ENCODE measurements around the gene ANGPTL2. TPM values are rescaled to one million over a fixed set of nuclear protein-coding genes. Genes with fewer than 3 reads are reported as not detected.

ANGPTL2 gene
- total and polyA plus RNA-seq, 2 donors, result 37.7 to 94.6 TPM

GRCh38 chr9:127096208-127096607, 26.2 kb downstream of the ANGPTL2 start:
- Histone ChIP-seq H3K27ac (ENCODE audit: low read depth) (no peak overlapping the region), H3K4me3 (ENCODE audit: low read depth, low read length) (no peak overlapping the region), H3K36me3 (ENCODE audit: insufficient read depth) (no peaks in the 10 kb centered on the region), H3K4me1 (ENCODE audit: insufficient read depth) (no peaks in the 10 kb centered on the region)
- no peak for DNase-seq (ENCODE audit: extremely low spot score)
- 85% methylated on average over 13 of the region's 13 CpGs for WGBS

GRCh38 chr9:127095411-127095810, 27.0 kb downstream of the ANGPTL2 start:
- no peak overlapping the region for H3K4me3 ChIP-seq (ENCODE audit: low read depth, low read length)
- H3K27ac ChIP-seq (ENCODE audit: low read depth), result no peak overlapping the region
- DNase-seq (ENCODE audit: extremely low spot score), result no peak
- H3K36me3 ChIP-seq (ENCODE audit: insufficient read depth), result no peaks in the 10 kb centered on the region
- H3K4me1 ChIP-seq (ENCODE audit: insufficient read depth), result no peaks in the 10 kb centered on the region
- WGBS, result 89% methylated on average over 5 of the region's 5 CpGs

GRCh38 chr9:127093319-127094020, 29.0 kb downstream of the ANGPTL2 start:
- no peak overlapping the region for H3K27ac ChIP-seq (ENCODE audit: low read depth)
- H3K4me3 ChIP-seq (ENCODE audit: low read depth, low read length), result no peak overlapping the region
- H3K36me3 ChIP-seq (ENCODE audit: insufficient read depth), result no peaks in the 10 kb centered on the region
- H3K4me1 ChIP-seq (ENCODE audit: insufficient read depth), result no peaks in the 10 kb centered on the region
- no peak for DNase-seq (ENCODE audit: extremely low spot score)
- WGBS, result 96% methylated on average over 17 of the region's 17 CpGs

GRCh38 chr9:127092041-127092608, 30.3 kb downstream of the ANGPTL2 start:
- no peak for DNase-seq (ENCODE audit: extremely low spot score)
- Histone ChIP-seq H3K36me3 (ENCODE audit: insufficient read depth) (no peaks in the 10 kb centered on the region), H3K4me1 (ENCODE audit: insufficient read depth) (no peaks in the 10 kb centered on the region), H3K4me3 (ENCODE audit: low read depth, low read length) (no peak overlapping the region), H3K27ac (ENCODE audit: low read depth) (no peak overlapping the region)
- 94% methylated on average over 11 of the region's 11 CpGs for WGBS

- H3K4me1 ChIP-seq (ENCODE audit: insufficient read depth), result no peaks in the 10 kb centered on the region
- H3K27ac ChIP-seq (ENCODE audit: low read depth), result no peak overlapping the region
- H3K4me3 ChIP-seq (ENCODE audit: low read depth, low read length), result no peak overlapping the region
- WGBS, result 97% methylated on average over 13 of the region's 13 CpGs
- no peak for DNase-seq (ENCODE audit: extremely low spot score)
- H3K36me3 ChIP-seq (ENCODE audit: insufficient read depth), result no peaks in the 10 kb centered on the region
These were observed 30.9 kb downstream of the ANGPTL2 start for GRCh38 chr9:127091526-127091925.

GRCh38 chr9:127090341-127090985, 32.0 kb downstream of the ANGPTL2 start:
- H3K27ac ChIP-seq (ENCODE audit: low read depth), result no peak overlapping the region
- H3K4me1 ChIP-seq (ENCODE audit: insufficient read depth), result no peaks in the 10 kb centered on the region
- no peaks in the 10 kb centered on the region for H3K36me3 ChIP-seq (ENCODE audit: insufficient read depth)
- no peak overlapping the region for H3K4me3 ChIP-seq (ENCODE audit: low read depth, low read length)
- 89% methylated on average over 6 of the region's 6 CpGs for WGBS
- DNase-seq (ENCODE audit: extremely low spot score), result no peak

- H3K4me3 ChIP-seq (ENCODE audit: low read depth, low read length), result no peak overlapping the region
- 79% methylated on average over 6 of the region's 6 CpGs for WGBS
- no peak for DNase-seq (ENCODE audit: extremely low spot score)
- H3K27ac ChIP-seq (ENCODE audit: low read depth), result no peak overlapping the region
- H3K4me1 ChIP-seq (ENCODE audit: insufficient read depth), result no peaks in the 10 kb centered on the region
- no peaks in the 10 kb centered on the region for H3K36me3 ChIP-seq (ENCODE audit: insufficient read depth)
These were observed 32.8 kb downstream of the ANGPTL2 start for GRCh38 chr9:127089631-127090081.

GRCh38 chr9:127088724-127089615, 33.5 kb downstream of the ANGPTL2 start:
- DNase-seq (ENCODE audit: extremely low spot score), result no peak
- no peaks in the 10 kb centered on the region for H3K4me1 ChIP-seq (ENCODE audit: insufficient read depth)
- no peak overlapping the region for H3K4me3 ChIP-seq (ENCODE audit: low read depth, low read length)
- no peaks in the 10 kb centered on the region for H3K36me3 ChIP-seq (ENCODE audit: insufficient read depth)
- WGBS, result 95% methylated on average over 27 of the region's 27 CpGs
- no peak overlapping the region for H3K27ac ChIP-seq (ENCODE audit: low read depth)

GRCh38 chr9:127087836-127088235, 34.6 kb downstream of the ANGPTL2 start:
- no peak for DNase-seq (ENCODE audit: extremely low spot score)
- H3K27ac ChIP-seq (ENCODE audit: low read depth), result no peak overlapping the region
- H3K4me1 ChIP-seq (ENCODE audit: insufficient read depth), result no peaks in the 10 kb centered on the region
- WGBS, result 94% methylated on average over 8 of the region's 8 CpGs
- no peak overlapping the region for H3K4me3 ChIP-seq (ENCODE audit: low read depth, low read length)
- no peaks in the 10 kb centered on the region for H3K36me3 ChIP-seq (ENCODE audit: insufficient read depth)

GRCh38 chr9:127087411-127087810, 35.0 kb downstream of the ANGPTL2 start:
- DNase-seq (ENCODE audit: extremely low spot score), result no peak
- 94% methylated on average over 6 of the region's 6 CpGs for WGBS
- Histone ChIP-seq H3K4me1 (ENCODE audit: insufficient read depth) (no peaks in the 10 kb centered on the region), H3K27ac (ENCODE audit: low read depth) (no peak overlapping the region), H3K4me3 (ENCODE audit: low read depth, low read length) (no peak overlapping the region), H3K36me3 (ENCODE audit: insufficient read depth) (no peaks in the 10 kb centered on the region)

GRCh38 chr9:127086771-127087170, 35.7 kb downstream of the ANGPTL2 start:
- Histone ChIP-seq H3K36me3 (ENCODE audit: insufficient read depth) (no peaks in the 10 kb centered on the region), H3K4me3 (ENCODE audit: low read depth, low read length) (no peak overlapping the region), H3K27ac (ENCODE audit: low read depth) (no peak overlapping the region), H3K4me1 (ENCODE audit: insufficient read depth) (no peaks in the 10 kb centered on the region)
- DNase-seq (ENCODE audit: extremely low spot score), result no peak
- 94% methylated on average over 4 of the region's 4 CpGs for WGBS

- Histone ChIP-seq H3K4me1 (ENCODE audit: insufficient read depth) (no peaks in the 10 kb centered on the region), H3K27ac (ENCODE audit: low read depth) (no peak overlapping the region), H3K36me3 (ENCODE audit: insufficient read depth) (no peaks in the 10 kb centered on the region), H3K4me3 (ENCODE audit: low read depth, low read length) (no peak overlapping the region)
- WGBS, result 97% methylated on average over 2 of the region's 2 CpGs
- DNase-seq (ENCODE audit: extremely low spot score), result no peak
These were observed 37.2 kb downstream of the ANGPTL2 start for GRCh38 chr9:127085186-127085585.
